A673 (cell line): ENCODE measurements around the gene MANSC1. TPM values are rescaled to one million over a fixed set of nuclear protein-coding genes. Genes with fewer than 3 reads are reported as not detected.

ENCODE experiments used
- BruUV-seq: library from RNA; stranded (reverse); fragments of 400-500 nt; replicated peaks from 2 replicates; lab custom pipeline; 2021; lab: Mats Ljungman, UMichigan
- CTCF ChIA-PET: fragments of 300-600 bp; sonication (Branson Sonifier 250); formaldehyde crosslinking; loops from one replicate; lab custom pipeline; 2022; ENCODE audit warnings: antibody characterized with exemption; lab: Charles Lee
- POLR2A ChIA-PET: fragments of 300-600 bp; sonication (Branson Sonifier 250); formaldehyde crosslinking; loops from one replicate; lab custom pipeline; 2022; ENCODE audit warnings: antibody characterized with exemption; ENCODE audit not compliant: low non-redundant PET; lab: Charles Lee
- DNase-seq: peaks from one replicate; pipeline ENCODE4 v3.0.0-alpha.2; 2015; ENCODE audit warnings: low spot score
- H3K27ac ChIP-seq: fragments of 200-600 bp; sonication (generic); 2 replicates; pipeline ENCODE4 v1.5.1; 2016; ENCODE audit warnings: mixed run types, low read depth, mild to moderate bottlenecking, mixed read lengths, antibody characterized with exemption, low read length; ENCODE audit not compliant: poor library complexity, severe bottlenecking
- H3K27me3 ChIP-seq: fragments of 200-600 bp; sonication (generic); replicated peaks from 2 replicates; pipeline ENCODE4 v1.6.1; 2017; ENCODE audit warnings: mixed run types, low read depth, mild to moderate bottlenecking, mixed read lengths, antibody characterized with exemption, low read length; ENCODE audit not compliant: insufficient read depth, poor library complexity
- H3K36me3 ChIP-seq: fragments of 200-600 bp; sonication (generic); 2 replicates; pipeline ENCODE4 v1.6.1; 2016; ENCODE audit warnings: mixed run types, mild to moderate bottlenecking, mixed read lengths, antibody characterized with exemption, low read length; ENCODE audit not compliant: insufficient read depth, poor library complexity, severe bottlenecking
- H3K4me1 ChIP-seq: fragments of 200-600 bp; sonication (generic); 2 replicates; pipeline ENCODE4 v1.6.1; 2017; ENCODE audit warnings: mixed run types, mild to moderate bottlenecking, mixed read lengths, antibody characterized with exemption, low read length; ENCODE audit not compliant: insufficient read depth, poor library complexity, severe bottlenecking
- H3K4me3 ChIP-seq: fragments of 200-600 bp; sonication (generic); 2 replicates; pipeline ENCODE4 v1.5.1; 2016; ENCODE audit warnings: low read depth, mixed run types, mild to moderate bottlenecking, mixed read lengths, low read length; ENCODE audit not compliant: poor library complexity, severe bottlenecking
- H3K9me3 ChIP-seq: fragments of 200-600 bp; sonication (generic); 2 replicates; pipeline ENCODE4 v1.6.1; 2016; ENCODE audit warnings: mixed run types, low read depth, mild to moderate bottlenecking, mixed read lengths, antibody characterized with exemption, low read length; ENCODE audit not compliant: poor library complexity, severe bottlenecking
- EZH2 ChIP-seq: fragments of 200-600 bp; sonication (generic); IDR thresholded peaks from 2 replicates; pipeline ENCODE4 v1.6.1; 2017; ENCODE audit warnings: borderline replicate concordance, low read depth, mild to moderate bottlenecking, mixed read lengths, antibody characterized with exemption, low read length; ENCODE audit not compliant: poor library complexity, severe bottlenecking
- intact Hi-C: fragments of 100-400 bp; cut with micrococcal nuclease; formaldehyde crosslinking; loops from one replicate; pipeline ENCODE4 v1.10.0; 2022; ENCODE audit not compliant: unreplicated experiment
- total RNA-seq: library from RNA; stranded (reverse); gene quantifications from 2 replicates; pipeline ENCODE4 v1.2.3, GENCODE V29; 2021
- TF ChIP-seq, protein P1 (sequence below): fragments of 300-800, 200-600 bp; sonication (generic); conservative IDR thresholded peaks from 2 replicates; pipeline ENCODE4 v1.5.1; 2017; ENCODE audit warnings: low read depth, mild to moderate bottlenecking, antibody characterized with exemption, low read length, moderate library complexity, mixed read lengths

Gene MANSC1
- total RNA-seq, 1 experiment from 2014 or later = 10.5 TPM

DNA sequence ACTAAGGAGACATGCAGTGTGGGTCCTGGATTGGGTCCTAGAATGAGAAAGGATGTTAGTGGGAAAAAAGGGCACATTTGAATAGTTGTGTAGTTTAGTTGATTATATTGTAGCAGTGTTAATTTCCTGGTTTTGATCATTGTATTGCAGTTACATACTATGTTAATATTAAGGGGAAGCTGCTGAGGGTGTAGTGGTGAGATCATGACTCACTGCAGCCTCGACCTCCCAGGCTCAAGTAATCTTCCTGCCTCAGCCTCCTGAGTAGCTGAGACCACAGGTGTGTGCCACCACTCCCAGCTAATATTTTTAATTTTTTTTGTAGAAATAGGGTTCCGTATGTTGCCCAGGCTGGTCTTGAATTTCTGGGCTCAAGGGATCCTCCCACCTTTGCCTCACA lies 28.6 kb upstream of the MANSC1 start:
- Histone ChIP-seq H3K4me1 (no peaks in the 10 kb centered on the region), H3K27ac (no peak overlapping the region), H3K9me3 (no peaks in the 10 kb centered on the region), H3K27me3 (no peaks in the 10 kb centered on the region), H3K36me3 (no peaks in the 10 kb centered on the region), H3K4me3 (no peak overlapping the region)
- no peak for DNase-seq
- TF ChIP-seq EZH2 = no peak
- TF ChIP-seq, protein P1, sequence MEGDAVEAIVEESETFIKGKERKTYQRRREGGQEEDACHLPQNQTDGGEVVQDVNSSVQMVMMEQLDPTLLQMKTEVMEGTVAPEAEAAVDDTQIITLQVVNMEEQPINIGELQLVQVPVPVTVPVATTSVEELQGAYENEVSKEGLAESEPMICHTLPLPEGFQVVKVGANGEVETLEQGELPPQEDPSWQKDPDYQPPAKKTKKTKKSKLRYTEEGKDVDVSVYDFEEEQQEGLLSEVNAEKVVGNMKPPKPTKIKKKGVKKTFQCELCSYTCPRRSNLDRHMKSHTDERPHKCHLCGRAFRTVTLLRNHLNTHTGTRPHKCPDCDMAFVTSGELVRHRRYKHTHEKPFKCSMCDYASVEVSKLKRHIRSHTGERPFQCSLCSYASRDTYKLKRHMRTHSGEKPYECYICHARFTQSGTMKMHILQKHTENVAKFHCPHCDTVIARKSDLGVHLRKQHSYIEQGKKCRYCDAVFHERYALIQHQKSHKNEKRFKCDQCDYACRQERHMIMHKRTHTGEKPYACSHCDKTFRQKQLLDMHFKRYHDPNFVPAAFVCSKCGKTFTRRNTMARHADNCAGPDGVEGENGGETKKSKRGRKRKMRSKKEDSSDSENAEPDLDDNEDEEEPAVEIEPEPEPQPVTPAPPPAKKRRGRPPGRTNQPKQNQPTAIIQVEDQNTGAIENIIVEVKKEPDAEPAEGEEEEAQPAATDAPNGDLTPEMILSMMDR = no peak
- intact Hi-C loops = no loop called here
- no TSS peak for BruUV-seq
- POLR2A ChIA-PET = interaction anchor here (0.6 kb wide), 1 partner anchor 327 kb away, joined by 13 read pairs; no protein-coding TSS in a partner anchor
- CTCF ChIA-PET = no interaction called here

- H3K27me3 ChIP-seq = no peaks in the 10 kb centered on the region
- no peak for TF ChIP-seq EZH2
- TF ChIP-seq, protein P1 = peak; percentile 77
- CTCF ChIA-PET = interaction anchor here (0.6 to 1.8 kb wide), 7 partner anchors 187 to 360 kb away, joined by 3 to 7 read pairs (median 3); no protein-coding TSS in a partner anchor
- peak; percentile 82 for DNase-seq
- no TSS peak for BruUV-seq
- H3K4me1 ChIP-seq = no peaks in the 10 kb centered on the region
- no peaks in the 10 kb centered on the region for H3K9me3 ChIP-seq
- H3K27ac ChIP-seq = no peak overlapping the region
- H3K36me3 ChIP-seq = no peaks in the 10 kb centered on the region
- POLR2A ChIA-PET = interaction anchor here (0.6 kb wide), 1 partner anchor 71 kb away, joined by 4 read pairs; no protein-coding TSS in a partner anchor
- intact Hi-C loops = loop anchor here (1.0 kb wide), 2 partner anchors 279 to 327 kb away; no protein-coding TSS in a partner anchor
- no peak overlapping the region for H3K4me3 ChIP-seq
These were observed 26.8 kb upstream of the MANSC1 start for GRCh38 chr12:12376646-12377448.

GRCh38 chr12:12372946-12373722 lies 23.1 kb upstream of the MANSC1 start:
- ChIA-PET POLR2A (no interaction called here), CTCF (no interaction called here)
- no peak for TF ChIP-seq EZH2
- no peaks in the 10 kb centered on the region for H3K4me1 ChIP-seq
- no peak overlapping the region for H3K4me3 ChIP-seq
- intact Hi-C loops = no loop called here
- no peak for DNase-seq
- H3K27me3 ChIP-seq = no peaks in the 10 kb centered on the region
- no TSS peak for BruUV-seq
- no peak overlapping the region for H3K27ac ChIP-seq
- H3K9me3 ChIP-seq = no peaks in the 10 kb centered on the region
- H3K36me3 ChIP-seq = no peaks in the 10 kb centered on the region
